A549 treated with Hydrocortisone at 1 μM for 4 hours (cell line): ENCODE measurements around the gene NPY. TPM values are rescaled to one million over a fixed set of nuclear protein-coding genes. Genes with fewer than 3 reads are reported as not detected.

Experiments used
- total RNA-seq: library from RNA; stranded (reverse); fragments of 200-300 nt; extraction: Qiagen RNA extraction; gene quantifications from 5 replicates; pipeline ENCODE4 v1.2.3, GENCODE V29; 2022

The NPY gene
- not detected in 5 replicates for total RNA-seq

GRCh38 chr7:24283897-24284698, at the start of gene NPY:
NPY (plus strand) TSS chr7:24284190; CDS start chr7:24285241, 1,051 bp downstream.

